ENCODE data around the gene DZIP1L. TPM values are rescaled to one million over a fixed set of nuclear protein-coding genes. Genes with fewer than 3 reads are reported as not detected.

DZIP1L gene
- total RNA-seq, 5 donors from 2014 or later (not counting 1 experiment from before 2014, with no cell fraction given) = not detected

DNA sequence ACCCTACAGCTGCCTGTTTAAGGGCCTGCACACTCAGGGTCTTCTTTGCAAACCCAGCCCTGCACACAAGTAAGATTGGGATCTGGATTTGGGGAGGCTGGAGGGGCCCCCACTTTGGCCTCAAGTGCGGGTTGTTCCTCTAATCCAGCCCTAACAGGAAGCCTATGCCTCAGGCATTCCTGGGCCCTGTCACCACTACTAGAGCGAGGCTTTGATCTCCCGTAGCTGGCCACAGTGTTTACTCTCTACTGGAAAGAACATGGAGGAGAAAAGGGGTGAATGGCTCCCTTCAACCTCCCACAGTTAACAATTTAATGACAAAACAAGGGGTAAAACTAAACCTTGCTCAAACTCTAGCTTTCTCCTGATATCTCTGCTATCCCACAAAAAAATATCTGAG is 48.4 kb downstream of the DZIP1L start:
- Mint-ChIP-seq H3K4me1 (no peaks in the 10 kb centered on the region), H3K4me3 (no peak overlapping the region), H3K27me3 (peaks cover 12 to 16% of the 10 kb centered on the region in 2 donors), H3K27ac (no peak overlapping the region), H3K36me3 (no peaks in the 10 kb centered on the region), H3K9me3 (no peaks in the 10 kb centered on the region)
- Histone ChIP-seq H3K9me3 (no peaks in the 10 kb centered on the region), H3K4me3 (ENCODE audit: control insufficient read depth in 1 of 2, extremely low read depth in 1 of 2, low read length in 1 of 2) (no peak overlapping the region), H3K27ac (ENCODE audit: low read length) (no peak overlapping the region), H3K4me1 (ENCODE audit: control insufficient read depth in 1 of 2, extremely low read depth in 1 of 2, insufficient read depth in 2 of 2, low read length in 2 of 2) (no peaks in the 10 kb centered on the region), H3K27me3 (replicated peaks in 1 of 2; ENCODE audit: control insufficient read depth in 2 of 2, extremely low read depth in 1 of 2, insufficient read depth in 2 of 2, low read length in 1 of 2) (peaks cover 0 to 43% of the 10 kb centered on the region in 2 experiments), H3K36me3 (ENCODE audit: control insufficient read depth in 2 of 2, extremely low read depth in 1 of 2, insufficient read depth in 1 of 2, low read length in 1 of 2) (no peaks in the 10 kb centered on the region)
- DNase-seq = no peak
- POLR2A ChIA-PET = interaction anchor here in 1 of 2 donors (0.5 to 1.1 kb wide), 2 partner anchors 16 to 32 kb away, joined by 3 to 4 read pairs; no protein-coding TSS in a partner anchor
- ATAC-seq (replicated peaks in 1 of 4) = no peak
- WGBS (ENCODE audit: insufficient coverage) = 100% methylated on average over 1 of the region's 3 CpGs
- CTCF ChIA-PET = interaction anchor here (0.6 to 1.9 kb wide), 5 partner anchors 9 to 849 kb away, joined by 3 to 7 read pairs (median 3); no protein-coding TSS in a partner anchor

- Mint-ChIP-seq H3K4me3 (no peak overlapping the region), H3K27ac (no peak overlapping the region), H3K9me3 (no peaks in the 10 kb centered on the region), H3K4me1 (no peaks in the 10 kb centered on the region), H3K27me3 (peaks cover 11 to 13% of the 10 kb centered on the region in 2 donors), H3K36me3 (no peaks in the 10 kb centered on the region)
- ChIA-PET POLR2A (interaction anchor here in 1 of 2 donors (0.5 kb wide), 1 partner anchor 35 kb away, joined by 3 read pairs; no protein-coding TSS in a partner anchor), CTCF (interaction anchor here in 1 of 2 donors (0.8 to 1.9 kb wide), 3 partner anchors 14 to 849 kb away, joined by 3 to 7 read pairs (median 5); no protein-coding TSS in a partner anchor)
- Histone ChIP-seq H3K4me3 (ENCODE audit: control insufficient read depth in 1 of 2, extremely low read depth in 1 of 2, low read length in 1 of 2) (no peak overlapping the region), H3K27me3 (replicated peaks in 1 of 2; ENCODE audit: control insufficient read depth in 2 of 2, extremely low read depth in 1 of 2, insufficient read depth in 2 of 2, low read length in 1 of 2) (peaks cover 0 to 38% of the 10 kb centered on the region in 2 experiments), H3K4me1 (ENCODE audit: control insufficient read depth in 1 of 2, extremely low read depth in 1 of 2, insufficient read depth in 2 of 2, low read length in 2 of 2) (no peaks in the 10 kb centered on the region), H3K9me3 (no peaks in the 10 kb centered on the region), H3K36me3 (ENCODE audit: control insufficient read depth in 2 of 2, extremely low read depth in 1 of 2, insufficient read depth in 1 of 2, low read length in 1 of 2) (no peaks in the 10 kb centered on the region), H3K27ac (ENCODE audit: low read length) (no peak overlapping the region)
- DNase-seq = no peak
- ATAC-seq (replicated peaks in 1 of 4) = no peak
- WGBS (ENCODE audit: insufficient coverage) = no CpG with 5 or more reads among the region's 8 CpGs
These were observed 49.0 kb downstream of the DZIP1L start for GRCh38 chr3:138066383-138066782.

- Mint-ChIP-seq H3K27me3 (peaks cover 9 to 12% of the 10 kb centered on the region in 2 donors), H3K4me1 (no peaks in the 10 kb centered on the region), H3K4me3 (no peak overlapping the region), H3K36me3 (no peaks in the 10 kb centered on the region), H3K9me3 (no peaks in the 10 kb centered on the region), H3K27ac (no peak overlapping the region)
- Histone ChIP-seq H3K4me3 (ENCODE audit: control insufficient read depth in 1 of 2, extremely low read depth in 1 of 2, low read length in 1 of 2) (no peak overlapping the region), H3K27ac (ENCODE audit: low read length) (no peak overlapping the region), H3K27me3 (replicated peaks in 1 of 2; ENCODE audit: control insufficient read depth in 2 of 2, extremely low read depth in 1 of 2, insufficient read depth in 2 of 2, low read length in 1 of 2) (peaks cover 0 to 34% of the 10 kb centered on the region in 2 experiments), H3K36me3 (ENCODE audit: control insufficient read depth in 2 of 2, extremely low read depth in 1 of 2, insufficient read depth in 1 of 2, low read length in 1 of 2) (no peaks in the 10 kb centered on the region), H3K4me1 (ENCODE audit: control insufficient read depth in 1 of 2, extremely low read depth in 1 of 2, insufficient read depth in 2 of 2, low read length in 2 of 2) (no peaks in the 10 kb centered on the region), H3K9me3 (no peaks in the 10 kb centered on the region)
- CTCF ChIA-PET = interaction anchor here in 1 of 2 donors (0.8 to 1.9 kb wide), 2 partner anchors 14 to 53 kb away, joined by 5 to 7 read pairs; no protein-coding TSS in a partner anchor
- ATAC-seq (replicated peaks in 1 of 4) (no peak), DNase-seq (no peak)
- WGBS (ENCODE audit: insufficient coverage) = no CpG with 5 or more reads among the region's 2 CpGs
- POLR2A ChIA-PET = no interaction called here
These were observed 49.5 kb downstream of the DZIP1L start for GRCh38 chr3:138065949-138066348.

DNA sequence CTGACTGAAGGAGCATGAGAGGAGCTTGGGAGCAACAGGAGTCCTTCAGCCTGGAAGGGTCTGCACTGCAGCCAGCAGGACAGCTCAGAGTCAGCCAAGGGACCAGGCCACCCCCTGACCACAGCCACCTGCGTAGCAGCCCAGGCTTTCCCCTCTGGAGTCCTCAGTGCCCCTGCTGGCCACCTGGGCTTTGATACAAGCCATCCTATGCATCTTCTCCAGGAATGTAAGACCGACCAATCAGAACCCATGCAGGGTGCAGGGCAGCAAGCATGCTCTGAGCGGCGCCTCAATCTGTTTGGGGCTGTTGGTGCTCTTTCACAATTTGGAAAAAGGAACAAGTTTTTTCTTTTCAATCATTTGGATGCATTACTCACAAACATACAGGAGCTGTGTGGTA is 52.0 kb downstream of the DZIP1L start:
- no peak for ATAC-seq (replicated peaks in 1 of 4)
- Mint-ChIP-seq H3K27ac (no peak overlapping the region), H3K4me1 (no peaks in the 10 kb centered on the region), H3K4me3 (no peak overlapping the region), H3K27me3 (peaks cover 0 to 1% of the 10 kb centered on the region in 2 donors), H3K36me3 (no peaks in the 10 kb centered on the region), H3K9me3 (no peaks in the 10 kb centered on the region)
- ChIA-PET CTCF (interaction anchor here in 1 of 2 donors (1.2 to 1.3 kb wide), 2 partner anchors 17 to 55 kb away, joined by 3 read pairs; no protein-coding TSS in a partner anchor), POLR2A (no interaction called here)
- Histone ChIP-seq H3K36me3 (ENCODE audit: control insufficient read depth in 2 of 2, extremely low read depth in 1 of 2, insufficient read depth in 1 of 2, low read length in 1 of 2) (no peaks in the 10 kb centered on the region), H3K4me3 (ENCODE audit: control insufficient read depth in 1 of 2, extremely low read depth in 1 of 2, low read length in 1 of 2) (no peak overlapping the region), H3K4me1 (ENCODE audit: control insufficient read depth in 1 of 2, extremely low read depth in 1 of 2, insufficient read depth in 2 of 2, low read length in 2 of 2) (no peaks in the 10 kb centered on the region), H3K27ac (ENCODE audit: low read length) (no peak overlapping the region), H3K27me3 (replicated peaks in 1 of 2; ENCODE audit: control insufficient read depth in 2 of 2, extremely low read depth in 1 of 2, insufficient read depth in 2 of 2, low read length in 1 of 2) (peaks cover 0 to 19% of the 10 kb centered on the region in 2 experiments), H3K9me3 (no peaks in the 10 kb centered on the region)
- WGBS (ENCODE audit: insufficient coverage) = 71% methylated on average over 1 of the region's 4 CpGs
- DNase-seq = no peak

GRCh38 chr3:138062626-138063025 is 52.8 kb downstream of the DZIP1L start:
- WGBS (ENCODE audit: insufficient coverage) = 20% methylated on average over 1 of the region's 1 CpG
- Mint-ChIP-seq H3K9me3 (no peaks in the 10 kb centered on the region), H3K27ac (no peak overlapping the region)

GRCh38 chr3:138062037-138062436 is 53.4 kb downstream of the DZIP1L start:
- ChIA-PET CTCF (interaction anchor here in 1 of 2 donors (0.8 kb wide), 1 partner anchor 10 kb away, joined by 3 read pairs; no protein-coding TSS in a partner anchor), POLR2A (no interaction called here)
- Histone ChIP-seq H3K4me3 (ENCODE audit: control insufficient read depth in 1 of 2, extremely low read depth in 1 of 2, low read length in 1 of 2) (no peak overlapping the region), H3K27ac (ENCODE audit: low read length) (no peak overlapping the region), H3K4me1 (ENCODE audit: control insufficient read depth in 1 of 2, extremely low read depth in 1 of 2, insufficient read depth in 2 of 2, low read length in 2 of 2) (no peaks in the 10 kb centered on the region), H3K36me3 (ENCODE audit: control insufficient read depth in 2 of 2, extremely low read depth in 1 of 2, insufficient read depth in 1 of 2, low read length in 1 of 2) (no peaks in the 10 kb centered on the region), H3K9me3 (no peaks in the 10 kb centered on the region), H3K27me3 (replicated peaks in 1 of 2; ENCODE audit: control insufficient read depth in 2 of 2, extremely low read depth in 1 of 2, insufficient read depth in 2 of 2, low read length in 1 of 2) (peaks cover 0 to 7% of the 10 kb centered on the region in 2 experiments)
- Mint-ChIP-seq H3K9me3 (no peaks in the 10 kb centered on the region), H3K27me3 (peaks cover 0 to 2% of the 10 kb centered on the region in 2 donors), H3K27ac (no peak overlapping the region), H3K4me3 (no peak overlapping the region), H3K4me1 (no peaks in the 10 kb centered on the region), H3K36me3 (no peaks in the 10 kb centered on the region)
- no CpG with 5 or more reads among the region's 2 CpGs for WGBS (ENCODE audit: insufficient coverage)
- no peak for ATAC-seq (replicated peaks in 1 of 4)
- DNase-seq = no peak

More at GRCh38 chr3:138062626-138063025, 52.8 kb downstream of the DZIP1L start:
- no peak for ATAC-seq (replicated peaks in 1 of 4)
- no peak overlapping the region for H3K4me3 ChIP-seq (ENCODE audit: control insufficient read depth in 1 of 2, extremely low read depth in 1 of 2, low read length in 1 of 2)
- H3K4me1 ChIP-seq (ENCODE audit: control insufficient read depth in 1 of 2, extremely low read depth in 1 of 2, insufficient read depth in 2 of 2, low read length in 2 of 2) = no peaks in the 10 kb centered on the region
- no peaks in the 10 kb centered on the region for H3K36me3 ChIP-seq (ENCODE audit: control insufficient read depth in 2 of 2, extremely low read depth in 1 of 2, insufficient read depth in 1 of 2, low read length in 1 of 2)
- CTCF ChIA-PET = interaction anchor here in 1 of 2 donors (1.2 to 1.3 kb wide), 2 partner anchors 18 to 56 kb away, joined by 3 read pairs; no protein-coding TSS in a partner anchor
- H3K9me3 ChIP-seq = no peaks in the 10 kb centered on the region
- Mint-ChIP-seq H3K4me3 (no peak overlapping the region), H3K36me3 (no peaks in the 10 kb centered on the region), H3K4me1 (no peaks in the 10 kb centered on the region), H3K27me3 (no peaks in the 10 kb centered on the region)
- H3K27ac ChIP-seq (ENCODE audit: low read length) = no peak overlapping the region
- H3K27me3 ChIP-seq (replicated peaks in 1 of 2; ENCODE audit: control insufficient read depth in 2 of 2, extremely low read depth in 1 of 2, insufficient read depth in 2 of 2, low read length in 1 of 2) = peaks cover 0 to 11% of the 10 kb centered on the region in 2 experiments
- no peak for DNase-seq
- POLR2A ChIA-PET = no interaction called here
